HG03442 (cell line): ENCODE results near the gene NCR3LG1.
"Not testable (repeated sequence)": the region's sequence is repeated elsewhere in the genome, so short reads cannot be mapped to it uniquely, and the experiment has no call there.

Source experiments
- ATAC-seq: cut with Tn5 transposase; IDR thresholded peaks from one replicate; pipeline ENCODE4 v1.9.1; 2021; ENCODE audit warnings: mild to moderate bottlenecking, moderate library complexity; ENCODE audit not compliant: unreplicated experiment

NCR3LG1 gene

DNA sequence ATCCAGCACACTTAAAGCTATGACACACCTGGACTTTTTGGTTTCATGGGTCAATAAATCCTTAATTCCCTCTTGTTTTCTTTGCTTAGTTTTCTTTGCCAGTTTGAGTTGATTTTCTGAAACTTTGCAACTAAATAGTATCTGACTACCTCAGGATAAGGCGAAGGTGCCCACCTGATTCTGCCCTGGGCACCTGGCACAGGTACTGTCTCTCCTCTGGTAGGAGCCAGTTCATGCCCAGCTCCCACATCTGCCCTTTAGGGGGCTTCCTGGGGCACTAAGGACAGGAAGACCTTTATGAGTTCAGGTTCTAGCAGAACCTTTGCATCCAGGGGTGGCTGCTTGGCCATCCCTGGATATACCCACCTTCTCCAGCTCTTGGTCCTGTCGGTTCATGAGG, 56.4 kb downstream of the NCR3LG1 start:
- ATAC-seq, result no peak

DNA sequence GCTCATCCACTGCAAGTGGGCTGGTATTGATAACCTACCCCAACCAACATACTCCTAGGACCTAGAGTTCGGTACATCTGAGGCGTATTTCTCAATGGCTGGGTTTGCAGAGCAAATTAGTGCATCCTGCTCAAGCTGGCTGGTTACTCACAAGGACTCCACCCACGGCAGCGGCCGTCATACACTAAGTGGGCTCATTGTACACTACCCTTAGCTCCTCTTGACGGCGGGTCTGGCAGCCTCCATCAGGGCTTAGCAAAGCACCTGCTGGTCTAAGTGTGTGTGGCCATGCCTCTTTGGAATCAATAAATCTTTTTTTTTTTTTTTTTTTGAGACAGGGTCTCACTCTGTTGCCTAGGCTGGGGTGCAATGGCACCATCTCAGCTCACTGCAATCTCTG, 57.0 kb downstream of the NCR3LG1 start:
- ATAC-seq, result no peak

DNA sequence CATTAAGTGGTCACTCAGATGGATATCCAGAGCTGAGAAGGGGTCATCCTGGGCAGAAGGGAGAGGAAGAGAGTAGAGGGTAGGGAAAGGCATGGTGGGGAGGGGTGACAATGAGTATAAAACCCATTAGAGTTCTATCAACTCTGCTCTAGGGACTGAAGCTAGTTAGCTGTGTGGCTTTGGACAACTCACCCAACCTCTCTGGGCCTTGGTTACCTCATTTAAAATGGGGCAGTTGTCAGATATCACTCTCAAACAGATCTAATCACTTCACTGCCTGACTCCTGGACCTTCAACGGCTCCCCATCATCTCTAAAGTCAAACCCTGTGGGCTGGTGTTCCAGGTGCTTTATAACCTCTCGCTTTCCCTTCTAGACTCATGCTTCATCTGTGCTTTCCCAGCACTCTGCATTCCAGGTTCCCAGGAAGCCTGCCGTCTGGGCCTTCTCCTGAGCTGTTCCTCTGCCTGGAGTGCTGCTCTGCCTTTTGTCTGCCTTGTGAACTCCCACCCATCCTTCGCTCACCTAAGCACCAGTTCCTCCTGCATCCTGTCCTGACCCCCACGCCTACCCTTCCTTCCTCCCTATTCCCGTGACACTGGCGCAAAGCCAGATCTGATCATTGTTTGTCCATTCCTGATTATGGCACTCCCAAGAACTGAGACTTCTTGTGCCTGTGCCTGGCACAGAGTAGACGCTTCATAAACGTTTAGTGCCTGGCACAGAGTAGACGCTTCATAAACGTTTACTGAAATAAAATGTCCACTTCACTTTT, 59.2 kb downstream of the NCR3LG1 start:
- no peak for ATAC-seq

DNA sequence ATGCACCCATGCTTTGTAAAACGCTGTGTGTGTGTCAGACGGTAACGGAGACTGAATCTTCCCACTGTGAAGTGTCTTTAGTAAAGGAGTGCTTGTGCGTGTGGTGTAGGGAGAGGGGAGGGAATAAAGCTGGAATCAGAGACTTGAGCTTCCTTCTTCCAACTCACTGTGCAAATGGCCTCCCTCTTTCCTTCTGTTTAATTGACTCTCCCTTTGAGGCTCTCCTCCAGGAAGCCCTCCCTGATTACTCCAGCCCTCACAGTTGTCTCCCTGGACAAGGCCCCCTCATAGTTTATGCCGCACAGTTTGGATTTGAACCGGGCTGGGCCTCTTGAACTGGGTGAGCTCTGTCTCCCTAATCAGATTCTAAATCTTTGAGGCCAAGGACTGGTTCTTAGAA, 59.8 kb downstream of the NCR3LG1 start:
- ATAC-seq, result no peak

DNA sequence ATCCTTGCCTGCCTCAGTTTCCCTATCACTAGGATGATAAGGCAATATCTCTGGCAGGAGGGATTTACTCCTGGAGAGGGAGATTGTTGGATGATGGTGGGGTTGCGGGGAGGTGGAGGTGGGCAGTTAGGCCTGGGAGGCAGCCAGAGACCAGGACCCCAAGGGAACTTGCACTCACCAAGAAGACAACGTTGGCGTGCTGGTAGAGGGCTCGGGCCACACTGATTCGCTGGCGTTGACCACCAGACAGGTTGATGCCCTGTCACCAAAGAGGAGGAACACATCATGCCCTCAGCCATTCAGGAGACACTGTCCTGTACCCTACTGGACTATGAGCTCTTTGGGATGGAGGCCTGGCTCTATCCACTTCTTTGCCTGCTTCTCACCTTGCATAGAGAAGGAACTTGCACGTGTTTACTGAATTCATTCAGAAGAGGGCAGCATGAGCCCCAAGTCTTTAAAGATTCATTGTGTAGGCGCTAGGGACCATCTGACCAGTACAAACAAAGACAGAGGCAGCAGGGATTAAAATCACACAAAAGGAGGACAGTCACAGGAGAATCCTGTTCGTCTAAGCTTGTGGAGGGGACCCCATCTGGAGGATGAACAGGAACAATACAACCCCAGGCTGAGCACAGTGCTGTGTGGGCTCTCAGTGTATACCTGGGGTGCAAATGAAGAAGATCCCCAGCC, 61.0 kb downstream of the NCR3LG1 start:
- no peak for ATAC-seq

DNA sequence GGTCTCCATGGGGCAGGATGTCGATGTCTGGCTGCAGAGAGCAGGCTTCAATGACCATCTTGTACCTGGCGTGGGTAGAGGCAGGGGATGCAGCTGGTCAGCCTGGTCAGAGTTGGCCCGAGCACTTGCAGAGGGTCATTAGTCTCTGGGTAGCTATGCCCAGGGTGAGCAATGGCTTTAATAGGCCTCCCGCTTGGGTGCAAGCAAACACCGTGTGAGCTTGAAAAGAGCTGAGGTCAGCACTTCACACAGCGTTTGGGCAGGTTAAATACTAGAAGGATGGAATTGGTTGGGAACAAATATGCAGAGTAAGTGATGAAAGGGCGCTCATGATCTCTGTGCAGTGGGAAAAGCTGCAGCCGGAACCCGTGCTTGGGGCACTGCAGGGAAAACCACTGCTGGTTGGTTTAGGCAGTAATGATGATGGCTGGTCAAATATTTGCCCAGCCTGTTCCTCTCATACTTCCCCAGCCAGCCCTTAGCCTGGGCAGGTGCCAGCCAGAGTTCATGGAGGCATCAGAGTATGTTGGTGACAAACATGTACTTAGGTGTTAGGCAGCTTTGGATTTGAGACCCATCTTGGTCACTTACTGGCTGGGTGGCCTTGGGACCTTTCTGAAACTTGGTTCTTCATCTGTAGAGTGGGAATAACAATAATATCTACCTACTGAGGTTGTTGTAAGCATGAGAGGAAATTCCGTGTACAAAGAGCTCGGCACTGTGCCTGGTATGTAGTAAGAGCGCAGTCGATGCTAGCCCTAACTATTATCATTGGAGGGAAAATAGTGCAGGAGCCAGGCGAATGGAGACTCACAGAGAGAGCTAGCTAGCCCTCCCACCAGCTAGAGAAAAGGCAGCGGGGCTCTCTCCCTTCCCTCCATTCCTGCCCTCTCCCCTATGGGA, 62.1 kb downstream of the NCR3LG1 start:
- no peak for ATAC-seq

DNA sequence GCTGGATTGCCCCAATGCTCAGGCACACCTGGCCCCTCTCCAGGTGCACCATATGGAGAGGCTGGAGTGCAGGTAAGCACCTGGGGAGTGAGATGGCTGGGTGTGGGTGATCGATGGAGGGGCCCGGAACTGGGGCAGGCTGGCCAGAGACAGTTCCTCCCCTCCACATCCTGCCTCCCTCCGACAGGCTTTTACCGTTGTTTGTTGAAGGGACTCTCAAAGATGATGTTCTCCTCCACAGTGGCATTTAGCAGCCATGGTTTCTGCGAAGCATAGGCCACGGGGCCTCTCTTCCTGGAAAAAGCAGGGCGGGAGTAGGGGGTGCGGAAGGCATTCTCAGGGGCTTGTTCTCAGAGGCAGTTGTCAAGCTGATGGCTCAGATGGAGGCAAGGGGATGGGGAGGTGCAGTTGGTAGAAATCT, 62.7 kb downstream of the NCR3LG1 start:
- no peak for ATAC-seq

DNA sequence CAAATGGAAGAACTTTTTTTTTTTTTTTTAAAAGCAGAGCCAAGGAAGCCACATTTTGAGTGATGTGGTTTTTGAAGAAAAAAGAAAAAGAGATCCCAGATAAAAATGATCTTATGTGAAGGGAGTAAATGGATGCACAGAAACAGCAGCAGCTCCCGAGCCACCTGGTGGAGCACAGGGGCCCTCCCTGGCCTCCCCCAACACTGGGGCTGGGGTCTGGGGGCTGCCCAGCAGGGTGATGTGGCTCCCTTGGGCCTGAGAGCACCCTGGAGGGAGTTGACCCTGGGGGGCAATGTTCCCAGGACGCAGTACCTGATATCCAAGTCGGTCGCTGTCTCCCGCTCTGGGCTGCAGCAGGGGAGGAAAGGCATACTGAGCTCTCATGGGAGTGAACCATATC, 63.4 kb downstream of the NCR3LG1 start:
- no peak for ATAC-seq

DNA sequence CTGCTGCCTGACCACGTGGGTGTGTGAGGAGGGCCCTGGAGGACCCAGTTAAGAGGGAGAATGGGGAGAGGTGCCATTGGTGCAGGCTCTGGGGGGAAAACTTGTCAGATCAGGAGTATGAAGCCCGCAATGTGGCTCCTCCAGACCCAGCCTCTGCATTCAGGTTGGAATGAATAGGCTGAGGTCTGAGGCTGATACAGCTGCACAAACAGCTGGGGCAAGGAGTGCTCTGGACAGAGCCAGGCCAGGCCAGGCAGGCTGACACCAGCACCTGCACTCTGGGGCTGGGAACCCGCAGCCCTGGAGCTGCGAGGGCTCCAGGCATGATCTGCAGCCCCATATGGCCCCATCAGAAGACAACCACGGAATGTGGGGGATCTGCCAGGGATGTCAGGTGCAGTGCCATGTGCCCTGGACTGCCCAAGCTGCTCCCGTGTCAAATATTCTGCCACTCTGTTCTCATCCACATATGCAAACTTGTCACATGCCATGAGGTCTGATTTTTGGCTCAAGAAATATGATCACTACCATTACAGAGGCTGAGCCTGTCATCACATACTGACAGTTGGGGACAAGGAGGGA, 64.0 kb downstream of the NCR3LG1 start:
- no peak for ATAC-seq

DNA sequence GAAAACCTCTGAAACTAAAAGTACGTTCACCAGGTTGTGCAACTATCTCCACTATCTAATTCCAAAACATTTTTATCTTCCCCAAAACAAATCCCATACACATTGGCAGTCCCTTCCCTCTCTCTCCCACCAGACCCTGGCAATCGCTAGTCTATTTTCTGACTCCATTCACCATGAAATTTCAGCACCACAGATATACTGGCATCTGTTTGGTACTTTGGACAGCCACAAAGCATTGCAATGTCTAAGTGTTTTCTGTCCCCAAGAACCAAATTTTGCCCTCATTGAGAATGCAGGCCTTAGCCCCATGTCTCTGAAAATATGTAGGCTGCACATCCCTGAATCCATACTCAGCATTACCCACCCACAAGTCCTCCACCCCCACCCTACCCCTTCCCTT, 64.9 kb downstream of the NCR3LG1 start:
- no peak for ATAC-seq

DNA sequence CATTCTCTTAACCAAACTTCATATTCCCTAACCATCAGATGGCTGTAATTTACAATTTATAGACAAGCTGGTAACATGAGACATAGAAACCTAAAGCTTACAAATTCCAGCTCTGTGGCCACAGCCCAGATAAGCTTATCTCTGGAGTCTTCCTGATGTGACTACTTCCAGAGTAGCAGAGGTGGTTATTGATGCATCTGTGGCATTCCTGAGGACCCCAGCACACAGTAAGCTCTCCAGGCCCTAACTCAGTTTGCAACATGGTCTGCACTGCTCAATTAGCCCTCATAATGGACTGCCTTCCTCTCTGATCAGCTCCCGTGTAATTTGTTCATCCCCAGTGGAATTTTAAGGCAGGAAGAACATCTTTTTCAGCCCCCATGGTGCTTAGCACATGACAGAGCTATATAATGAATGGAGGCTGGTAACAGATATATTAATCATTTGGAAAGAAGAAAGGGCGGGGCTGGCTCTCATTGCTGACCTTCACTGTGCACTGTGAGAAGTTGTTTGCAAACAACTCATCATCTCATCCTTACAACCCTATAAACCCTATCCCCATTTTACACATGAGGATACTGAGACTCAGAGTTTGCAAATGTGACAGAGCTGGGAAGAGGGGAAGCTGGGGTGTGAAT, 67.0 kb downstream of the NCR3LG1 start:
- no peak for ATAC-seq

DNA sequence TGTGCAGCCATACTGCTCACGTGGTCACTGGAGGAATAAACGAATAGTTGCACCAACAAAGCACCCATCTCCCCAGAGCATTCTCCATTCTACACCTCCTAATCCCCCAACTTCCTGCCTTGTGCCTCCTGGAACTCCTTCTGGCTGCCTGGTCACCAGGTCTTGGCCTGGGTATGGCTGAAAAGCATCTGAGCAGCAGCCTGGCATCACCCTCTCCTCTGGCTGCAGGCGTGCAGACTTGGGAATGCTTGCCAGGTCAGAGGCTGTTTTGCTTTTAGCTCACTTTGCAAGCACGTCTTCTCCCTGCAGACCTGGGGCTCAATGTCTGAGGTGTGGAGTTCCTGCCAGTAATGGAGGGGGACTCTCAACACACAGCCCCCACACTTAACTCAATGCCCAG, 70.2 kb downstream of the NCR3LG1 start:
- no peak for ATAC-seq

DNA sequence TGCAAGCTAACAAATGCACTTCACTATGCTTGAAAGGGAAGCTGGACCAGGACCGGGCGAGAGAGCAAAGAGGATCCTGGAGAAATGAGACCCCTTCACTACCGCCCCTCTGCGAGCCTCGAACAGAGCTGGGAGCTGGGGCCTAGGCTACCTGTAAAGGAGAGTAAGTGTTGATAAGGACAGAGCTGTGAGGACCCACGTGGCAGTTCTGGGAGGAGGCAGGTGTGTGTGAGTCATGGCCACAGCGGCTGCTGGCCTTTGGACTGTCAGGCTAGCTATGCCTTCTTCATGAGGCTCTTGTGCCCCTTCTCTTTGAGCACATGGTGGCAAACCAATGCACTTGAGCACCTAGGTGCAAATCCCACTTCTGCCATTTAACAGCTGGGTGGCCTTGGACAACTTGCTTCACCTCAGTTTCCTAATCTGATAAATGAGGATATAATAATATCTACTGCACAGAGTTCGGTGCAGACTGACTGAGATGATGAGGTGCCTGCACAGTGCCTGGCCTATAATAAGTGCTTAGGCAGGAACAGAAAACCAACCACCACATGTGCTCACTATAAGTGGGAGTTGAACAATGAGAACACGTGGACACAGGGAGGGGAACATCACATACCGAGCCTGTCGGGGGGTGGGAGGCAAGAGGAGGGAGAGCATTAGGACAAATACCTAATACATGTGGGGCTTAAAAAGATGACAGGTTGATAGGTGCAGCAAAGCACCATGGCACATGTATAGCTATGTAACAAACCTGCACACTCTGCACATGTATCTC, 72.1 kb downstream of the NCR3LG1 start:
- no peak for ATAC-seq

DNA sequence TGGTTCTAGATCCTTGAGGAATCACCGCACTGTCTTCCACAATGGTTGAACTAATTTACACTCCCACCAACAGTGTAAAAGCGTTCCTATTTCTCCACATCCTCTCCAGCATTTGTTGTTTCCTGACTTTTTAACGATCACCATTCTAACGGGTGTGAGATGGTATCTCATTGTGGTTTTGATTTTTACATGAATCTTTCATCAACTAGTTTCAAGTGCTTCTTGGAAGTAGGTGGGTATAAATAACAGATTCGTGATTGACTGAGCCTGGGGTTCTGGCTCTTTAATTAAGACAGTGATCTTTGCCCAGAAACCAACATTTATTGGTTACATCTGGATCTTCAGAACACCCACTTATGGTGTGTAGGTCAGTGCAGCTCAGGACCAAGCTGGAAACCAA, 74.6 kb downstream of the NCR3LG1 start:
- ATAC-seq, result not testable (repeated sequence)
